HG02588 (cell line): ENCODE results near the gene EPN2.

Experiments used
- ATAC-seq: cut with Tn5 transposase; IDR thresholded peaks from one replicate; pipeline ENCODE4 v1.9.1; 2021; ENCODE audit warnings: mild to moderate bottlenecking, moderate library complexity; ENCODE audit not compliant: unreplicated experiment

Gene EPN2

GRCh38 chr17:19290066-19290705 is 53.0 kb downstream of the EPN2 start:
- no peak for ATAC-seq

GRCh38 chr17:19291646-19292376 is 54.6 kb downstream of the EPN2 start:
- ATAC-seq, result no peak

GRCh38 chr17:19292377-19292711 is 55.2 kb downstream of the EPN2 start:
- no peak for ATAC-seq

- ATAC-seq, result no peak
Observed at GRCh38 chr17:19294443-19294842, 57.3 kb downstream of the EPN2 start.

- ATAC-seq, result no peak
Observed at GRCh38 chr17:19295473-19296135, 58.4 kb downstream of the EPN2 start.

- ATAC-seq, result no peak
Observed at GRCh38 chr17:19296786-19297778, 59.9 kb downstream of the EPN2 start.

GRCh38 chr17:19298569-19299213 is 61.5 kb downstream of the EPN2 start:
- ATAC-seq, result no peak

GRCh38 chr17:19299214-19299747 is 62.1 kb downstream of the EPN2 start:
- no peak for ATAC-seq

- no peak for ATAC-seq
Observed at GRCh38 chr17:19299866-19300265, 62.7 kb downstream of the EPN2 start.

GRCh38 chr17:19301274-19301951 is 64.2 kb downstream of the EPN2 start:
- ATAC-seq, result no peak

GRCh38 chr17:19301973-19302372 is 64.8 kb downstream of the EPN2 start:
- no peak for ATAC-seq

- no peak for ATAC-seq
Observed at GRCh38 chr17:19302791-19303331, 65.7 kb downstream of the EPN2 start.

GRCh38 chr17:19303367-19303776 is 66.2 kb downstream of the EPN2 start:
- no peak for ATAC-seq

- ATAC-seq, result no peak
Observed at GRCh38 chr17:19304209-19304608, 67.0 kb downstream of the EPN2 start.

GRCh38 chr17:19304751-19305150 is 67.6 kb downstream of the EPN2 start:
- no peak for ATAC-seq

GRCh38 chr17:19305256-19305655 is 68.1 kb downstream of the EPN2 start:
- ATAC-seq, result no peak

GRCh38 chr17:19305761-19306159 is 68.6 kb downstream of the EPN2 start:
- no peak for ATAC-seq

- peak; percentile 82 for ATAC-seq
Observed at GRCh38 chr17:19306160-19307111, 69.3 kb downstream of the EPN2 start.
